DMS79 treated with DMSO at 0.1 percent for 48 hours (cell line): ENCODE results near the gene ANGPTL1.
"Not testable (repeated sequence)": the region's sequence is repeated elsewhere in the genome, so short reads cannot be mapped to it uniquely, and the experiment has no call there.

Experiments
- DNase-seq: peaks from one replicate; lab custom pipeline; 2025; lab: John Stamatoyannopoulos, UW

Gene ANGPTL1

GRCh38 chr1:178867670-178868069 is 3.2 kb downstream of the ANGPTL1 start:
- DNase-seq = no peak

- DNase-seq = no peak
Measured at GRCh38 chr1:178864326-178864725, 6.6 kb downstream of the ANGPTL1 start.

DNA sequence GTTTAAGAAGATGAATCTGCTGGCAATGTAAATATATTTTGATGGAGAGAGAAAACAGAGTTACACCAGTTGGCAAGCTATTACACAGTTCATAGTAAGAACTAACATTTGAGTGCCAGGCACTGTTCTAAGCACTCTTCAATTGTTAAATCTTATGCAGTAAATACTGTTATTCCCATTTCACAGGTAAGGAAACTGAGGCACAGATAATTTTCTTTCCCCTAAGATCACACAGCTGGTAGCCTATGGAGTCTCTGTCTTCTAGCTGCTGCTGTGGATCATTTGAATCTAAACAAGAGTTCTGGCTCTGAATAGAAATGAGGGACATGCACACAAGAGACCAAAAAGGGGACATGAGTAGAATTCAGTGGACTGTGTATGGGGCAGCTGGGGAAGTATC is 8.0 kb downstream of the ANGPTL1 start:
- DNase-seq = no peak

DNA sequence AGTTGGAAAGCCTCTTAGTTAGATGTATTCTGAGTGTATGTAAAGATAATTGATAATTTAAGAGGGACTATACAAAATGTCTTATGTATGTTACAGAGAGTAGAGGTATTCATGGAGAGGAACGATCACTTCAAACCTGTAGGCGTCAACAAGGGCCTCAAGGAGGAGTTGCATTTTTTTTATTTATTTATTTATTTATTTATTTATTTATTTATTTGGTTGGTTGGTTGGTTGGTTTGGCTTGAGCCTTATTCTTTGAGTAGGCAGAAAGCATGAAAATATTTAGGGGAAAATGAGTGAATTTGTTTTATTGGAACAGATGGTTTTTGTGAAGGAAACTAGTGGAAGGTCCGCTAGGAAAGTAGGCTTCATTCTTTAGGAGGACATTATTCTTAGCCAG is 8.5 kb downstream of the ANGPTL1 start:
- no peak for DNase-seq

DNA sequence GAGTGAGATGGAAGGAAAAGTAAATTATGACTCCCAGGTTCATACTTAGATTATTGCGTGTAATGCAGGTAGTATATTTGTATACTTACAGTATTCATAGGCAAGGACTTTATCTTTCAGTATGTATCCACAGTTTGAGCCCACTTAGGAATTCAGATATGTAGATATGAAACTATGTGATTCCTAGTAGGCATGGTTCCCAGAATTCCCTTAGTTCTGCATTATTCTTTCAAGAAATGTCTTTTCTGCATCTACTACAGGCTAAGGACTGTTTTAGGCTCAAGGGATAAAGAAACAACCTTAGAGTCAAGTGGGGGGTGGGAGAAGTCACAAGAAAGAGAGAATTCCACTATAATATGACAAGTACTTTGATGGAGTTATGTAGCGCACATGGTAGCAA is 13.8 kb downstream of the ANGPTL1 start:
- DNase-seq = no peak

DNA sequence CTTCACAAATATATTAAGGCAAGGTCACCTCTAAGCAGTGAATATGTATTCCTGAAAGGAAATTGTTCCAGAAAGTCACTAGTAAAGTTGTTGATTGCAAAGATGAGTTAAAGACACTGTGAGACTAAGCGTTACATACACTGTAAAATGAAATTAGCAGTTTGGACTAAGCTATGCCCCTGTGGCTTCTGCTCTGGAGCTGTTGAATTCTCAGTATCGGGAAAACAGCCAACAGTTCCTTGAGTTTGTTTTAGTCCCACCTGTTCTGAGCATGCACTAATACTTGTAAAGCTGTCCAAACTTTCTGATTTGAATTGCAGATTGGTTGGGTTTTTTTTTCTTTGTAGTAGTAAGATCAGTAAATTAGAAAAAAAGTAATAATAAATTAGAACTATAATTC is 21.0 kb downstream of the ANGPTL1 start:
- no peak for DNase-seq

DNA sequence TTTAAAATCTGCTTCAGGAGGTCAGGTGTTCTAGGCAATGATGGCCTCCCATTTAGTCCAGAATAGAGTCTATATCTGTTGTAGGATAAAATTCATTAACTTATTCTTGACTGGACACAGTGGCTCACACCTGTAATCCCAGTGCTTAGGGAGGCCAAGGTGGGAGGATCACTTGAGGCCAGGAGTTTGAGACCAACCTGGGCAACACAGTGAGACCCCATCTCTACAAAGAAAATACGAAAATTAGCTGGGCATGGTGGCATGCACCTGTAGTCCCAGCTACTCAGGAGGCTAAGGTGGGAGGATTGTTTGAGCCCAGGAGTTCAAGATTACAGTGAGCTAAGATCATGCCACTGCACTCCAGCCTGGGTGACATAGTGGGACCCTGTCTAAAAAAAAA is 23.0 kb downstream of the ANGPTL1 start:
- DNase-seq = not testable (repeated sequence)

DNA sequence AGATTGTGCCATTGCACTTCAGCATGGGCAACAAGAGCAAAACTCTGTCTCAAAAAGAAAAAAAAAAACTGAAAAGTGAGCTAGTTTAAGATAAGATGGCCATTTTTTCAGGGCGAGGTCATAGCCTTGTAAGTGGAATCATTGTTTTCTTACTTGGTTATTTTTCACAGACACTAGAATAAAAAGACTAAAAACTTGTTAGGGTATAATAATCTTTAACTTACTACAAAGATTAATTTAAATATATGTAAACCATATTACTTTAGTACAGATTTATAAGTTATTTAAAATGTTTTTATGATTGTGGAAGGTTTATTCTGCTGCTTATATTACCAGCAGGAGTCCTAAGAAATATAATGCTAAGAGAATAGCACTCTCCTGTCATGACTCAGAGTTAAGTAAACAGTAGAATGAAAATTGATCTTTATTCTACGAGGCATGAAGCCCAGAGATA is 23.5 kb downstream of the ANGPTL1 start:
- DNase-seq = no peak

- no peak for DNase-seq
Measured at GRCh38 chr1:178846306-178846705, 24.6 kb downstream of the ANGPTL1 start.

DNA sequence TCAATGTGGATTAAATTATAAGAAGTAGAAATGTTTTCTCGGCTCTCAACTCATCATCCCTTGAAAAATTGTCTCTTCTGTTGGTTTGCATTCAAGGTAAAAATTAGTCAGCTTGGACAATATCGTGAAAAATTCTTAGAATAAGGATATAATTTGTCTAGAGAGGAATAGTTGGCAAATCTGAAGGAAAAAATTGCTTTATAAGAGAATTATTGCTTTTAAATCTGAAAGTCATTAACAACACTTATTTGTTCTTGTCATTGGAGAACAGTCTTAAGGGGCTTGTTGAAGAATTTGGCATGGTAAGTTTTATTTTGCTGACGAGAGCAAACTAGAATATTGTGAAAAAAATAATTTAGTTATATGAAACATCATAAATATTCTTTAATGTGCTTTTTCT is 26.4 kb downstream of the ANGPTL1 start:
- no peak for DNase-seq

DNA sequence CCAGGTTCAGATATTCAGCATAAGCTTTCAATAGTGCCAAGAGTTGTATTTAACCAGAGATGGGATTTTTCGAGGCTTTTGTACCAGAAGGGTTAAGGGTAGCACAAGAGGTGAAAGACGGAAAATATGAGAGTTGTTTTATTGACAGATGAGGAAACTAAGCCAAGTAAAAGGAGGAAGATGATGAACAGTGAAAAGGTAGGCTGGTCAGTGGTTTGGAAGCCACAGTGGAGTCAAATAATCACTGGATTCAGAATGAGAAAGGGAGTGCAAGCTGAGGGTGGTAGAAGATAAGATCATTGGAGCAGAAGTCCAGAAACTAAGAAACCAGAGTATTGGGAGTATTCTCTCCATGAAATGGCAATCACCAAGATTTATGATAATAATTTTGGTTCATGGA is 45.7 kb downstream of the ANGPTL1 start:
- no peak for DNase-seq

GRCh38 chr1:178821134-178821866 is 49.6 kb downstream of the ANGPTL1 start:
- no peak for DNase-seq

- DNase-seq = no peak
Measured at GRCh38 chr1:178819123-178819522, 51.8 kb downstream of the ANGPTL1 start.

GRCh38 chr1:178818416-178818815 is 52.5 kb downstream of the ANGPTL1 start:
- no peak for DNase-seq

DNA sequence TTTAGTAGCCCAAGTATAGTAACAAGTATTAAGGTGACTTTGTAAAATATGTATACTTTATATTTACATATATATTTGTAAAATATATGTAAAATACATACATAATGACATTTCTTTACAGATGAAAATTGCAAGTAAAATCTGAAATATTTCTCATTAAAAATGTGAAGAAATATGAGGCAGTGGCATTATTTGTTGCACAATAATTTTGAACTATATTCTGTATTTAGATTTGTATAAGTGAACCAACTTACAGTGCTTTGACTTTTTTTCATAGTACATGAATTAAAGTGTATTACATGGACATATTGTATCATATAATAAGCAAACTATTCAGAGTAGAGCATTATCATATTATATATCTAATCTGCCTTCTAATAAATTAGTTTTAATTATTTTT is 60.3 kb downstream of the ANGPTL1 start:
- DNase-seq = no peak

DNA sequence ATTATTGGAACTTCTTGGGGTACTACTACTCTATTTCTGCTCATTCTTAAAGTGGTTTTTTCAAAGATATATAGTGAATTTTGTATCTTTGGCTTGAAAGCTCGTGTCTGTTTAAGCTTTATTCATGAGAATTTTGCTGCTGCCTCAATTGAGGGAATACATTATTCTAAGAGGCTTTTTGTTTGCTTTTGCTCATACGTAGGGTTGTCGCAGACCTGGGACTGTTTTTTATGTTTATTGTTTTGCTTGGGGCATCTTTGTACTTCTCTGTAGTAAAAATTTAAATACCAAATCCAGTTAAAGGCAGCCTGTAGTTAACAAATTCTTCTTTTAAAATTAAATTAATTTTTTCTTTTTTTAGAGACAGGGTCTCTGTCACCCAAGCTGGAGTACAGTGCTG is 62.3 kb downstream of the ANGPTL1 start:
- DNase-seq = no peak

- no peak for DNase-seq
Measured at GRCh38 chr1:178806665-178807300, 64.1 kb downstream of the ANGPTL1 start.

DNA sequence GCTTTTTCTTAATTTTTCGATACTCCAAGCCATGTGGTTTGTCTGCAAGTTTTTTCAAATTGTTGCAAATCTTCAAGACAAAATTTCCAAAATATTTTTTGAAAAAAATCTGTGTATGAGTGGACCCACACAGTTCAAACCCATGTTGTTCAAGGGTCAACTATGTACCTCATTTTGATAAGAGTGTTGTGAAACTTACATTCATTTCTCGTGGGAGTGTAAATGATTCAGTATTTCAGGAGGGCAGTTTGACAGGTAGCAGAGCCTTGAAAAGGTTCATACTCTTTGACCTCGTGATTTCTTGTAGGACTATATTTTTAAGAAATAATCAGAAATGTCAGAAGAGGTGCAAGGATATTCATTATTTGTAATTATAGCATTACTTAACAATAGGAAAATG is 68.0 kb downstream of the ANGPTL1 start:
- no peak for DNase-seq
